Stimulated activated CD8-positive, alpha-beta memory T cell treated with anti-CD3 and anti-CD28 coated beads, Interleukin-7, amount 100 ng/mL, for 24 hours (primary cell): ENCODE results near the gene ALDH2.
"Not testable (repeated sequence)": the region's sequence is repeated elsewhere in the genome, so short reads cannot be mapped to it uniquely, and the experiment has no call there.

Source experiments
- DNase-seq: peaks from one replicate; pipeline ENCODE4 v3.0.0-alpha.2; 2020; ENCODE audit warnings: low read depth

Gene ALDH2

DNA sequence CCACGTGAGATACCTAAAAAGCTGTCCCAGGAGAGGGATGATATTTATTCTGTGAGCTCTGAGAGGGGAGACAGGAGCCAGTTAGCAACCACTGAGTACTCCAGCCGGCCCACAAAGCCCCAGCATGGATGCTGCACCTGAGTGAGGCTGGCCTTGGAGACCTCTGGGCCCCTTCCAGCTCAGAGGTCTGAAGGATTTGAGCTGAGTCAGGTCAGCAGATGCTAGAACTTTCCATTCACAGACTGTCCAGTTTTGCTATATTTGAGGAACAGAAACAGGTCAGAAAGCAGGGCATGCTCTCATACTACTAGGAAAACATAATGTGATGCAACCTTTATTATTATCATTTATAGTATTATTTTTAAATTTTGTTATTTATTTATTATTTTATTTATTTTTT is 60.3 kb downstream of the ALDH2 start:
- no peak for DNase-seq

DNA sequence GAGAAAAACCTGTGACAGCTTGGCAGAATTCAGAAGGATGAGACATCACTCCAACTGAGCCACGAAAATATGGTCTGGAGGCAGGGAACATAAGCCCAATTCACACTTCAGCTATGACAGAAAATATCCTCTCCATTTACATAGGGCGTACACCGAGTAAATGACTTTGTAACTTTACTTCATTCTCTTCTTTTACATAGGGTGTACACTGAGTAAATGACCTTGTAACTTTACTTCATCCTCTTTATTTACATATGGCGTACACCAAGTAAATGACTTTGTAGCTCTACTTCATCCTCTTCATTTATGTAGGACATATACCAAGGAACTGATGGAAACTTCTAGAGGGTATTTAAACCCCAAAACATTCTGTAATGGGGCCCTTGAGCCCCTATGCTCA is 61.2 kb downstream of the ALDH2 start:
- DNase-seq, result no peak

DNA sequence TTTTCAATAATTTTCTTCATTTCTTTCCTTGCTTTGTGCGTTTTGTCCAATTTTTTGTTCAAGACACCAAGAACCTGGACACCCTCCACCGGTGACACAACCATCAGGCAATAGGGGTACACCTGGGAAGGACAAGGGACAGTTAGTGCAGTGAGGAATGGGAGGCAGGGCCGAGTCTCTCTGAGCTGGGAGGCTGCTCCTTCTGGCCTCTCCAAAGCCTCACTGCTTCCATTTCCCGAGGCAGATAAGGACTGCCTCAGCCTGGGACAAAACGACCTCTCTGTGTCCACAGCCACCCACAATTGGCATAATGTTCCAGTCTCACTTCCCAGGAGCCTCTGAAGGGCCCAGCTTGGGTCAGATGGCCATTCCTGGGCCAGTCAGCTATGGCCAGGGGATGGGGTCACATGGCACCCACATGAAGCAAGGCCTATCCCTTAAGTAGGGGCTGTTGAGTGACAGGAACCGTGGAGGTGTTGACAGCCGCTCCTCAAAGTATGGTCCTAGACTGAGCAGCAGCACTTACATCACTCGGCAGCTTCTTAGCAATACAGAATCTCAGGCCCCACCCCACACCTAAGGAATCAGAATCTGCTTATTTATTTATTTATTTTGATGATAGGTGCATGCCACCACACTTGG is 61.7 kb downstream of the ALDH2 start:
- no peak for DNase-seq

DNA sequence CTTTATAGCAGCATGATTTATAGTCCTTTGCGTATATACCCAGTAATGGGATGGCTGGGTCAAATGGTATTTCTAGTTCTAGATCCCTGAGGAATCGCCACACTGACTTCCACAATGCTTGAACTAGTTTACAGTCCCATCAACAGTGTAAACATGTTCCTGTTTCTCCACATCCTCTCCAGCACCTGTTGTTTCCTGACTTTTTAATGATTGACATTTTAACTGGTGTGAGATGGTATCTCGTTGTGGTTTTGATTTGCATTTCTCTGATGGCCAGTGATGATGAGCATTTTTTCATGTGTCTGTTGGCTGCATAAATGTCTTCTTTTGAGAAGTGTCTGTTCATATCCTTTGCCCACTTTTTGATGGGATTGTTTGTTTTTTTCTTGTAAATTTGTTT is 62.9 kb downstream of the ALDH2 start:
- DNase-seq, result not testable (repeated sequence)

DNA sequence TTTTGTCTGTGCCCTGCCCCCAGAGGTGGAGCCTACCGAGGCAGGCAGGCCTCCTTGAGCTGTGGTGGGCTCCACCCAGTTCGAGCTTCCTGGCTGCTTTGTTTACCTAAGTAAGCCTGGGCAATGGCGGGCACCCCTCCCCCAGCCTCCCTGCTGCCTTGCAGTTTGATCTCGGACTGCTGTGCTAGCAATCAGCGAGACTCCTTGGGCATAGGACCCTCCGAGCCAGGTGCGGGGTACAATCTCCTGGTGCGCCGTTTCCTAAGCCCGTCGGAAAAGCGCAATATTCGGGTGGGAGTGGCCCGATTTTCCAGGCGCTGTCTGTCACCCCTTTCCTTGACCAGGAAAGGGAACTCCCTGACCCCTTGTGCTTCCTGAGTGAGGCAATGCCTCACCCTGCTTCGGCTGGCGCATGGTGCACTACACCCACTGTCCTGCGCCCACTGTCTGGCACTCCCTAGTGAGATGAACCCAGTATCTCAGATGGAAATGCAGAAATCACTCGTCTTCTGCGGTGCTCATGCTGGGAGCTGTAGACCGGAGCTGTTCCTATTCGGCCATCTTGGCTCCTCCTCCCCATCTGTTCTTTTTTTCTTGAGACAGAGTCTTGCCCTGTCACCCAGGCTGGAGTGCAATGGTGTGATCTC is 68.1 kb downstream of the ALDH2 start:
- DNase-seq, result not testable (repeated sequence)

DNA sequence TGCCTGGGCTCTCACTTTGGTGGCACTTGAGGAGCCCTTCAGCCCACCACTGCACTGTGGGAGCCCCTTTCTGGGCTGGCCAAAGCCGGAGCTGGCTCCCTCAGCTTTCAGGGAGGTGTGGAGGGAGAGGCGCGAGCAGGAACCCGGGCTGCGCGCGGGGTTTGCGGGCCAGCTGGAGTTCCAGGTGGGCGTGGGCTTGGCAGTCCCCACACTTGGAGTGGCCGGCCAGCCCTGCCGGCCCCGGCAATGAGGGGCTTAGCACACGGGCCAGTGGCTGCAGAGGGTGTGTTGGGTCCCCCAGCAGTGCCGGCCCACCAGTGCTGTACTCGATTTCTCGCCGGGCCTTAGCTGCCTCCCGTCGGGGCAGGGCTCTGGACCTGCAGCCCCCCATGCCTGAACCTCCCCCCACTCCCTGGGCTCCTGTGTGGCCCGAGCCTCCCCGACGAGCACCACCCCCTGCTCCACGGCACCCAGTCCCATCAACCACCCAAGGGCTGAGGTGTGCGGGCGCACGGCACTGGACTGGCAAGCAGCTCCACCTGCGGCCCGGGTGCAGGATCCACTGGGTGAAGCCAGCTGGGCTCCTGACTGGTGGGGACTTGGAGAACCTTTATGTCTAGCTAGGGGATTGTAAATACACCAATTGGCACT is 68.9 kb downstream of the ALDH2 start:
- DNase-seq, result not testable (repeated sequence)

DNA sequence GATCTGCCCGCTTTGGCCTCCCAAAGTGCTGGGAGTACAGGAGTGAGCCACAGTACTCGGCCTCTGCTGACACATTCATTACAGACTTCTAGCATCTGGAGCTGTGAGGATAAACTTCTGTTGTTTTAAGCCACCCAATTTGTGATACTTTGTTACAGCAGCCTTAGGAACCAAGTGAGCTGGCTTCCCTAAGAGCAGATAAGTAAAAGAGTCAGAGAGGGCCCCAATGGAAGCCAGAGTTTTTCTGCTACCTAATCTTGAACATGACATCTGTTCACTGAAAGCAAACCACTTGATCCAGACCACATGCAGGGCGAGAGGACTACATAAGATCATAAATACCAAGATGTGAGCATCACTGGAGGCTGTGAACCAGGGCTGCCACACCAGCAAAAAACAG is 71.6 kb downstream of the ALDH2 start:
- DNase-seq, result no peak

DNA sequence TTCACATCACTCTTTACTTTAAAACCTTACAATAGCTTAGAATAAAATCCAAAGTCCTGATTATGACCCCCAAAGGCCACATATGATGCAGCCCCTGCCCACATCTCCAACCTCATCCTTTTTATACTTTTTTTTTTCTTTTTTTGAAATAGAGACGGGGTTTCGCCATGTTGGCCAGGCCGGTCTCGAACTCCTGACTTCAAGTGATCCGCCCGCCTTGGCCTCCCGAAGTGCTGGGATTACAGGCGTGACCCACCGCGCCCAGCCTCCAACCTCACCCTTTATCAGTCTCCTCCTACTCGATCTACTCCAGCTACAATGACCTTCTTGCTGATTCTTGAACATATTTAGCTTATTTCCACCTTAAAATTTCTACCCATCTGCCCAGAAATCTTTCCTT is 74.1 kb downstream of the ALDH2 start:
- no peak for DNase-seq

DNA sequence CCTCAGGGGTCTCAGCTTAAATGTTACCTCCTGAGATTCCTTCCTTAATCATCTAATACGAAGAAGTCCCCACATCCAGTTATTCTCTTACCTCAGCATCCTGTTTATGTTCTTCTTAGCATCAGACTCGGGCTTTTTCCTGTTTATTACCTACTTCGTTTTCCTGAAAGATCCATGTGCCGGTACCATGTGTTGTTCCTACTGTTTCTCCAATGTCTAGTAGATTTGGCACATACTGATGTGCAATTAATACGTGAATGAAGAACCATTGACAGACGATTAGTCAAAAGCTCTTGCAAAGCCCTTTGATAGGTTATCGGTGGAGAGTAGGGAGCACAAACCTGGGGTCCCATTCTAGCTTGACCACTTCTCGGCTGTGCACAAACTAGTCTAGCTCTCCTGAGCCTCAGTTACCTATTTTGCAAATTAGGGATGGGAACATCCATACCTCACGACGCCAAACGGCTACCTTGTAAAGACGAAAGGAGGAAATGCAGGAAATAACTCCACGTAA is 74.6 kb downstream of the ALDH2 start:
- DNase-seq, result peak; percentile 1

DNA sequence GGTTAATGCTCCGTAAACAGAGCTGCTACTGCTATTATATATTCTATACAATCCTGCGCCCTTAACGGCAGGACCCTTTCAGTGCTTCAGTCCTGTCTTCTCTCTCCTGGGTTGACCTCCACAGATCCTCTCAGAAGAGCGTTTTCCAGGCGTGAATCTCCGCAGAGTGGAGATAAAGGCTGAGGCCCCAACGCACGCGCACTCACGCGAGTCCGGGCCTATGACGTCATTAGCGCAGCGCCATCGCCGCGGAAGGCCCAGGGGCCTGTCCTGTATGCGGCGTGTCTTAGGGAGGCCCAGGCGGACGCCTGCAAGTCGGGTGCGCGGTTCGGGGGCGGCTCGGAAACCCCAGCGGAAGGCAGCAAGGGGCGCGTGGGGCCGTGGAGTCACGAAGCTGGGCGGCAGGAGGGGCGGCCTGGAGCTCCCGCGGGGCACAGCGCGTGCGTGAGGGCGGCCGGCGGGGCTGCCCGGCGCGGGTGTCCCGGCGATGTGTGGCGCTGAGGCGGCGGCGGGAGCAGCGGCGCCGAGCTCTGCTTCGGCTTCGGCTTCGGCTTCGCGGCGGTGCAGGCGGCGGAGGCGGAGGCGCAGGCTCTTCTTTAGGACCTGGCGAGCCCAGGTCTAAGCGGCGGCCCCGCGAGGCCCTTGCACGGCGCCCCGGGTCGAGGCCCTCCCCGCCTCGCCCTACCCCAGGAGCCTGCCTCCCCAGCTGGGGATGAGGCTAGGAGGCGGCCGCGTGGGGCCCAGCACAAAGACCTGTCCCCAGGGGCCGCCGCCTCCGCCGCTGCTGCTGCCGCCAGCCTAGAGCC is 75.2 kb downstream of the ALDH2 start, which contains the start of gene MAPKAPK5:
Gene MAPKAPK5 (plus strand): TSS at position 479 of the 806 bp plus-strand sequence. CDS start 506 bp downstream, outside the sequence.
- peak; percentile 97 for DNase-seq

DNA sequence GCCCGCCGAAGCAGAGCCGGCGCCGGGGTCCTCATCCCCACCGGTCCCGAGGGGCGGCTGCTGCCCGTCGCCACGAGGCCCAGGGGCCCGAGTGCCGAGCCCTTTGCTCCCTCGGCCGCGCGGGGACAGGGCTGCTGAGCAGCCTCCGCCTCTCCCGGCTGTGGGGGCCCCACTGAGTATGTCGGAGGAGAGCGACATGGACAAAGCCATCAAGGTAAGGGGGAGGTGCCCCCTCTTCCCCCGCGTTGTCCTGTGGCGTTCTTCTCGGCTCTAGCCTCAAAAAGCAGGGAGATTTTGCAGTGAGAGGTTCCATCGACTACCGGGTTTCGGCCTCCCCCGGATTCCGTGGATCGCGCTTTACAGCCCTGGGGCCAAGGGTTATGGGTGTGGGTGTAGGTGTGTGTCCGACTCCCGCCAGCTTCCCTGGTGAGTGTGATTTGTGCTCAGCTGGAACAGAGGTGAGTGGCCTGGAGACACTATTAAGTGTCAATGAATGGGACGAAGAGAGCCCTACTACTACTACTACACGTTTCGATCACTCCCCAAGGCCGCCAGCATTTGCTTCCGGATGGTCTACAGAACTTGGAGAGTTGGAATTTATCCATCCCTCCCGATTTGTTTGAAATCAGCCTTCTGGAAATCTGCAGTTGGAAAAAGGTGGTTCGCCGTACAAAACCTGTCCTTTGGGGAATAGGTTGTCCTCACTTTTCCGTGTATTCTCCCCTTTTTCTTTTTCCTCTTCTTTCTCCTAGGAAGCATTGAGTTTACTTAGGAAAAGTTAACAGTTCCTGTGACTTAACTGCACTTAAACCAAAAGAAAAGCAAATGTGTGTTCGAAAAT is 76.0 kb downstream of the ALDH2 start:
- peak; percentile 2 for DNase-seq

DNA sequence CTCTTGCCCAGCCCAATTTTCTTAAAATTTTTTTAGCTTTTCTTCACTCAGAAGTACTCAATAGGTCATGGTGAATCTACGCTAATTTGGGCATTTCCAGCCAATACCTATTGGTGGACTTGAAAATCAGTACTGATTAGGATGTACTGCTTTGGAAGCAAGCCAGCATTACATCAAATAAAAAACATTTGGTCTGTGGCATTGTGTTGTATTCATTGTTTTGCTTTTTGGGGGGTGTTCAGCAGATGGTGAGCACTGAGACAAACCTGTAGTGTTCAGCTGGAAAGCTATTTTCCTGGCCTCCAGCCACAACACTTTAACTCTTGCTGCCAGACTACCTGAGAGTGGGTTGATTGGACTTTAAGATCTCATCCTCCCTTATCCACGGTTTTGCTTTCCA is 79.3 kb downstream of the ALDH2 start:
- no peak for DNase-seq

DNA sequence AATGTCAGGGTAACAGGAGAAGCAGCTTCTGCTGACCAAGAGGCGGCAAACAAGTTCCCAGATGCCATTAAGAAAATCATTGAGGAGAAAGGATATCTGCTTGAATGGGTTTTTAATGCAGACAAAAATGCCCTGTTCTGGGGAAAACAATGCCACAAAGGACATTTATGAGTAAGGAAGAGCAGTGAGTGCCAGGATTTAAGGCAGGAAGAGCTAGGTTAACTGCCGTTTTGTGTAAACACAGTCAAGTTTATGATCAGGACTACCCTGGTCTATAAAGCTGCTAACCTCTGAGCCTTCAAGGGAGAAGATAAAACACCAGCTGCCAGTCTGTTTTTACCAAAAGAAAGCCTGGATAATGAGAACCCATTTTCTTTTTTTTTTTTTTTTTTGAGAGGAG is 83.8 kb downstream of the ALDH2 start:
- DNase-seq, result no peak

DNA sequence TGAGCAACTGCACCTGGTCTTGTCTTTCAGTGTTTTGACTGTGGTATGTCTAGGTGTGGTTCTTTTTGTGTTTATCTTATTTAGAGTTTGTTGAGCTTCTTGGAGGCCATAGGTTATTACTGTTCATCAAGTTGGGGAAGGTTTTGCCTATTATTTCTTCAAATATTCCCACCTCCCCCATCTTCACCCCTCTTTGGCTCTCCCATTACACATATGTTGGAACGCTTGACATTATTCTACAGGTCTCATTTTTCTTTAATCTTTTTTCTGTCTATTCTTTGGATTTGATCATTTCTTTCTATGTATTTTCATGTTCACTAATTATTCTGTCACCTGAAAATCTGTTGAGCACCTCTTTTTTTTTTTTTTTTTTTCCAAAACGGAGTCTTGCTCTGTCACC is 91.5 kb downstream of the ALDH2 start:
- no peak for DNase-seq

DNA sequence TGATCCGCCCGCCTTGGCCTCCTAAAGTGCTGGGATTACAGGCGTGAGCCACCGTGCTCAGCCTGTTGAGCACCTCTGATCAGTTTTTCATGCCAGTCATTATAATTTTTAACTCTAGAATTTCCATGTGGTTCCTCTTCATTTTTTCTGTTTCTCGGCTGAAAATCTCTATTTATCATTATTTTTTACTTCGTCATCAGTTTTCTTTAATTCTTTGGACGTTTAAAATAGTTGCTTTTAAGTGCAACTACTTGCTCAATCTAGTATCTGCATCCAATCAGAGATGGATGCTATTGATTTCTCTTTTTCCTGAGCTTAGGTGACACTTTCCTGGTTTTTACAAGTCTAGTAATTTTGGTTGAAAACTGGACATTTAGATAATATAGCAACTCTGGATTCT is 92.0 kb downstream of the ALDH2 start:
- no peak for DNase-seq

DNA sequence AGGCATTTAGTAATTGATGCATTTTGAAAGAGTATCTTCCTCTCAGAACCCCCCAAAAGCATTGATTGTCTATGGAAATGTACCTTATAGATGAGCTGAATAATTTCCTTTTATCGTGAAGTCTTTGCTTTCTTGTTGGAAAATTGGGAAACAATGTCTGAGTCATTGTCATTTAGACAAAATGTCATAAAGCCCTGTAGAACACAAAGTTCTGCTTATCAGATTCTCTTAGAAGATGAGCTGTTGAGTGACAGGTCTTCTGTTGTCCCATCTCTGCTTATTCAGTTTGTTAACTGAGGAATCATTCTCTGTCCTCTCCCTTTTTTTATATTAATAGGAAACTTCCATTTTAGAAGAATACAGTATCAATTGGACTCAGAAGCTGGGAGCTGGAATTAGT is 98.2 kb downstream of the ALDH2 start:
- no peak for DNase-seq
